Gastroesophageal sphincter (tissue), 4 donors: Measurements from ENCODE around the gene SPACA9. TPM values are rescaled to one million over a fixed set of nuclear protein-coding genes. Genes with fewer than 3 reads are reported as not detected.

Experiments
- ATAC-seq: fragments of 150-250 bp; one replicate; pipeline ENCODE4 v1.9.1; 2016; ENCODE audit warnings: mild to moderate bottlenecking, moderate library complexity
- H3K27ac ChIP-seq, 4 donors: fragments of 200-600 bp; sonication (generic) in 3 of 4; 1 replicate in 3 of 4; 2 replicates in 1 of 4; pipeline ENCODE4 v1.5.1; 2016 to 2019
- H3K27me3 ChIP-seq: fragments of 200-600 bp; sonication (generic); one replicate; pipeline ENCODE4 v1.5.1; 2019
- H3K36me3 ChIP-seq, 2 donors: fragments of 200-600 bp; sonication (generic); one replicate each; pipeline ENCODE4 v1.5.1; 2019; ENCODE audit warnings: control low read depth in 1 of 2
- H3K4me1 ChIP-seq, 3 donors: fragments of 200-600 bp; sonication (generic); 1 replicate in 2 of 3; 2 replicates in 1 of 3; pipeline ENCODE4 v1.5.1; 2016 to 2019; ENCODE audit warnings: control low read depth in 2 of 3
- H3K4me3 ChIP-seq, 2 donors: fragments of 200-600 bp; sonication (generic); one replicate each; pipeline ENCODE4 v1.5.1; 2019; ENCODE audit warnings: mild to moderate bottlenecking in 1 of 2, moderate library complexity in 1 of 2
- H3K9me3 ChIP-seq, 3 donors: fragments of 200-600 bp; sonication (generic); one replicate each; pipeline ENCODE4 v1.5.1; 2017 to 2019; ENCODE audit warnings: control low read depth in 2 of 3
- EP300 ChIP-seq: sonication (generic); formaldehyde crosslinking; IDR thresholded peaks from one replicate; pipeline ENCODE4 v1.6.1; 2017; ENCODE audit warnings: antibody characterized with exemption, mild to moderate bottlenecking
- POLR2A ChIP-seq, 2 donors: fragments of 450-650 bp; IDR thresholded peaks; one replicate each; pipeline ENCODE4 v1.6.1; 2017; ENCODE audit warnings: antibody characterized with exemption in 2 of 2, mild to moderate bottlenecking in 2 of 2, moderate library complexity in 1 of 2
- POLR2AphosphoS5 ChIP-seq: sonication (generic); formaldehyde crosslinking; IDR thresholded peaks from one replicate; pipeline ENCODE4 v1.6.1; 2017; ENCODE audit warnings: antibody characterized with exemption
- WGBS, 2 donors: methylation state at CpG; one replicate each; pipeline ENCODE4 v1.1.5; 2018; ENCODE audit warnings: low coverage in 1 of 2; 5-methylcytosine and 5-hydroxymethylcytosine counted together
- total RNA-seq, 4 donors: library from RNA; depleted of rRNA; stranded (reverse); fragments of >200 nt; gene quantifications; one replicate each; pipeline ENCODE4 v1.1.0, GENCODE V29; 2016
- TF ChIP-seq, protein P1 (sequence below), 4 experiments: fragments of 200-600 bp in 2 of 4; fragments of 450-650 bp in 2 of 4; sonication (generic) in 1 of 4; IDR thresholded peaks; one replicate each; pipeline ENCODE4 v1.5.1; 2017 to 2019; ENCODE audit warnings: antibody characterized with exemption in 4 of 4, mild to moderate bottlenecking in 2 of 4, moderate library complexity in 2 of 4

The SPACA9 gene
- total RNA-seq, 4 donors from 2014 or later, result 2.6 to 8.2 (median 3.9) TPM

- H3K27me3 ChIP-seq, result no peaks in the 10 kb centered on the region
- H3K4me3 ChIP-seq, result no peak overlapping the region
- 100% methylated on average over 2 of the region's 12 CpGs; no CpG with 5 or more reads in 1 of the 2 donors for WGBS, 2 donors
- H3K36me3 ChIP-seq, result peaks cover 6 to 95% of the 10 kb centered on the region in 2 donors
- no peaks in the 10 kb centered on the region for H3K9me3 ChIP-seq
- no peak overlapping the region for H3K27ac ChIP-seq
- ATAC-seq, result no peak
- no peaks in the 10 kb centered on the region for H3K4me1 ChIP-seq
- TF ChIP-seq POLR2A (IDR thresholded peaks at IDR 0.05), result no peak
- TF ChIP-seq, protein P1, sequence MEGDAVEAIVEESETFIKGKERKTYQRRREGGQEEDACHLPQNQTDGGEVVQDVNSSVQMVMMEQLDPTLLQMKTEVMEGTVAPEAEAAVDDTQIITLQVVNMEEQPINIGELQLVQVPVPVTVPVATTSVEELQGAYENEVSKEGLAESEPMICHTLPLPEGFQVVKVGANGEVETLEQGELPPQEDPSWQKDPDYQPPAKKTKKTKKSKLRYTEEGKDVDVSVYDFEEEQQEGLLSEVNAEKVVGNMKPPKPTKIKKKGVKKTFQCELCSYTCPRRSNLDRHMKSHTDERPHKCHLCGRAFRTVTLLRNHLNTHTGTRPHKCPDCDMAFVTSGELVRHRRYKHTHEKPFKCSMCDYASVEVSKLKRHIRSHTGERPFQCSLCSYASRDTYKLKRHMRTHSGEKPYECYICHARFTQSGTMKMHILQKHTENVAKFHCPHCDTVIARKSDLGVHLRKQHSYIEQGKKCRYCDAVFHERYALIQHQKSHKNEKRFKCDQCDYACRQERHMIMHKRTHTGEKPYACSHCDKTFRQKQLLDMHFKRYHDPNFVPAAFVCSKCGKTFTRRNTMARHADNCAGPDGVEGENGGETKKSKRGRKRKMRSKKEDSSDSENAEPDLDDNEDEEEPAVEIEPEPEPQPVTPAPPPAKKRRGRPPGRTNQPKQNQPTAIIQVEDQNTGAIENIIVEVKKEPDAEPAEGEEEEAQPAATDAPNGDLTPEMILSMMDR (IDR thresholded peaks at IDR 0.05), result no peak
- TF ChIP-seq POLR2AphosphoS5, result no peak
- no peak for TF ChIP-seq EP300
Measured at GRCh38 chr9:132905726-132906125, 27.0 kb downstream of the SPACA9 start.

- H3K36me3 ChIP-seq, result peaks cover 8 to 97% of the 10 kb centered on the region in 2 donors
- H3K9me3 ChIP-seq, result no peaks in the 10 kb centered on the region
- 83 to 89% methylated on average over 6 to 7 of the region's 7 CpGs for WGBS, 2 donors
- ATAC-seq, result no peak
- no peak overlapping the region for H3K27ac ChIP-seq
- H3K4me1 ChIP-seq, result no peaks in the 10 kb centered on the region
- H3K27me3 ChIP-seq, result no peaks in the 10 kb centered on the region
- TF ChIP-seq POLR2AphosphoS5 (no peak), EP300 (no peak), POLR2A (IDR thresholded peaks at IDR 0.05) (no peak)
- TF ChIP-seq, protein P1 (IDR thresholded peaks at IDR 0.05), result no peak
- H3K4me3 ChIP-seq, result no peak overlapping the region
Measured at GRCh38 chr9:132908635-132909034, 29.9 kb downstream of the SPACA9 start.

DNA sequence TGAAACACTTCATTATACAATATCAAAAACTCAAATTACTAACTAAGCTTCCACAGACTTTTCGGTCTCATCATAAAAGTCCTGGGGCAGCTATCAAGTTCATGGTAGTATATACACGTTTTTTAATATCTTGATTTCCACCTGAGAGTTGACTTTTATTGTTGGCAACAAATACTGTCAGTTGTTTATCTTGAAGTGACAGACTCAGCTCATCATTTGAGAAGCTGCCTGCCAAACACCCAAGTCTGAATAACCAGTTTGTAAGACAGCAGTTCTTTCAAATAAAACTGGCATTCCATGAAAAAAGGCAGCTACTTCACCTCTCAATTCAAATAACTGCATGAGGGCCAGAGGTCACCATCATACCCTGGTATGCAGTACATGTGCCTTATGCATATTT is 30.6 kb downstream of the SPACA9 start:
- H3K36me3 ChIP-seq, result peaks cover 8 to 95% of the 10 kb centered on the region in 2 donors
- no peaks in the 10 kb centered on the region for H3K9me3 ChIP-seq
- H3K4me1 ChIP-seq, result no peaks in the 10 kb centered on the region
- no peak overlapping the region for H3K27ac ChIP-seq
- no peaks in the 10 kb centered on the region for H3K27me3 ChIP-seq
- 71 to 75% methylated on average over 2 of the region's 2 CpGs for WGBS, 2 donors
- TF ChIP-seq, protein P1 (IDR thresholded peaks at IDR 0.05), result no peak
- TF ChIP-seq POLR2A (IDR thresholded peaks at IDR 0.05) (no peak), POLR2AphosphoS5 (no peak), EP300 (no peak)
- no peak overlapping the region for H3K4me3 ChIP-seq
- no peak for ATAC-seq

DNA sequence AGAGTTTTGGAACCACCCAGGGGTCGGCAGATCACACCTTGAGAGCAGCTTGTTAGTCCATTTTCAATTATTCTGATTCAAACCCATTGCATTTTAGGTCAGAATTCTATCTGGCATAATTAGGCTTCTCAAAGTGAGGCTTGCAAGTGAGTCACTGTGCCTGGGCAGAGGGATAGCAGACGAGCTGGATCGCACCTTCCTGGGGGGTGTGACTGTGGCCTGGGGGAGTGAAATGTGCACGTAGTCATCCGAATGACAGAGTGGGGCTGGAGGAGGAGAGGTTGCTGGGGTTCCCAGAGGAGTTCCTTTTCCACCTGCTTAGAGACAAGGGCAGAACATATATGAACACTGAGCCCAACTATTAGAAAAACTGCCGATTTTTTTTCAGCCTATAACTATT is 31.7 kb downstream of the SPACA9 start:
- no peak overlapping the region for H3K4me3 ChIP-seq
- ATAC-seq, result no peak
- H3K27me3 ChIP-seq, result no peaks in the 10 kb centered on the region
- TF ChIP-seq POLR2A (IDR thresholded peaks at IDR 0.05) (no peak), POLR2AphosphoS5 (no peak), EP300 (no peak)
- TF ChIP-seq, protein P1 (IDR thresholded peaks at IDR 0.05), result no peak
- no peak overlapping the region for H3K27ac ChIP-seq
- 84 to 90% methylated on average over 1 to 5 of the region's 6 CpGs for WGBS, 2 donors
- H3K4me1 ChIP-seq, result no peaks in the 10 kb centered on the region
- no peaks in the 10 kb centered on the region for H3K9me3 ChIP-seq
- H3K36me3 ChIP-seq, result peaks cover 8 to 95% of the 10 kb centered on the region in 2 donors

GRCh38 chr9:132912131-132912530 is 33.4 kb downstream of the SPACA9 start:
- ATAC-seq, result no peak
- WGBS, 2 donors, result 87 to 91% methylated on average over 4 of the region's 4 CpGs
- TF ChIP-seq EP300, result no peak
- Histone ChIP-seq H3K36me3 (peaks cover 11 to 97% of the 10 kb centered on the region in 2 donors), H3K4me3 (no peak overlapping the region), H3K27me3 (no peaks in the 10 kb centered on the region), H3K4me1 (no peaks in the 10 kb centered on the region), H3K9me3 (peaks cover 0 to 3% (median 2%) of the 10 kb centered on the region in 3 donors), H3K27ac (no peak overlapping the region)
